Activated naive CD8-positive, alpha-beta T cell treated with anti-CD3 and anti-CD28 coated beads, Interleukin-2, amount 10 ng/mL, durations not matched to agents 7 days and 5 days (primary cell): ENCODE results near the gene GALNT2. TPM values are rescaled to one million over a fixed set of nuclear protein-coding genes. Genes with fewer than 3 reads are reported as not detected.

Experiments
- ATAC-seq: fragments of 150-1000 bp; cut with Tn5 transposase; one replicate; pipeline ENCODE4 v1.10.0; 2021; ENCODE audit warnings: low read depth, moderate library complexity
- POLR2A ChIA-PET: fragments of 350-600 bp; sonication (Branson Sonifier 250); formaldehyde crosslinking; loops from one replicate; lab custom pipeline; 2021; ENCODE audit warnings: antibody characterized with exemption; lab: Charles Lee
- DNase-seq: peaks from one replicate; pipeline ENCODE4 v3.0.0; 2021
- H3K27ac Mint-ChIP-seq: one replicate; pipeline ENCODE4 v1.8.0; 2022; ENCODE audit warnings: mild to moderate bottlenecking, mixed read lengths
- H3K27me3 Mint-ChIP-seq: one replicate; pipeline ENCODE4 v1.8.0; 2022; ENCODE audit warnings: mild to moderate bottlenecking, moderate library complexity, mixed read lengths
- H3K36me3 Mint-ChIP-seq: one replicate; pipeline ENCODE4 v1.8.0; 2021; ENCODE audit warnings: mild to moderate bottlenecking, mixed read lengths
- H3K4me1 Mint-ChIP-seq: one replicate; pipeline ENCODE4 v1.8.0; 2021; ENCODE audit warnings: mixed read lengths
- H3K4me3 Mint-ChIP-seq: one replicate; pipeline ENCODE4 v1.8.0; 2022; ENCODE audit warnings: mild to moderate bottlenecking, moderate library complexity, mixed read lengths
- H3K9me3 Mint-ChIP-seq: one replicate; pipeline ENCODE4 v1.8.0; 2021; ENCODE audit warnings: mixed read lengths
- total RNA-seq, 2 experiments: library from RNA; stranded (reverse); gene quantifications; one replicate each; pipeline ENCODE4 v1.2.3, GENCODE V29; 2021

Gene GALNT2
- total RNA-seq, 2 experiments from 2014 or later = 25.3 to 29.0 TPM

- peaks cover 10% of the 10 kb centered on the region for H3K4me1 Mint-ChIP-seq
- no peaks in the 10 kb centered on the region for H3K9me3 Mint-ChIP-seq
- H3K27ac Mint-ChIP-seq = peak overlapping the region; percentile 32
- H3K36me3 Mint-ChIP-seq = no peaks in the 10 kb centered on the region
- no peaks in the 10 kb centered on the region for H3K27me3 Mint-ChIP-seq
- DNase-seq (no peak), ATAC-seq (peak; percentile 63)
- no peak overlapping the region for H3K4me3 Mint-ChIP-seq
- POLR2A ChIA-PET = no interaction called here
Observed at GRCh38 chr1:230194525-230194924, 127.5 kb downstream of the GALNT2 start.

- no peaks in the 10 kb centered on the region for H3K36me3 Mint-ChIP-seq
- H3K9me3 Mint-ChIP-seq = no peaks in the 10 kb centered on the region
- H3K4me3 Mint-ChIP-seq = no peak overlapping the region
- POLR2A ChIA-PET = no interaction called here
- H3K27me3 Mint-ChIP-seq = no peaks in the 10 kb centered on the region
- DNase-seq (no peak), ATAC-seq (no peak)
- no peak overlapping the region for H3K27ac Mint-ChIP-seq
- peaks cover 10% of the 10 kb centered on the region for H3K4me1 Mint-ChIP-seq
Observed at GRCh38 chr1:230195199-230195598, 128.2 kb downstream of the GALNT2 start.

GRCh38 chr1:230196077-230196476, 129.0 kb downstream of the GALNT2 start:
- DNase-seq (no peak), ATAC-seq (no peak)
- POLR2A ChIA-PET = no interaction called here
- H3K4me1 Mint-ChIP-seq = peaks cover 12% of the 10 kb centered on the region
- H3K36me3 Mint-ChIP-seq = no peaks in the 10 kb centered on the region
- H3K27me3 Mint-ChIP-seq = no peaks in the 10 kb centered on the region
- H3K9me3 Mint-ChIP-seq = no peaks in the 10 kb centered on the region
- H3K4me3 Mint-ChIP-seq = no peak overlapping the region
- H3K27ac Mint-ChIP-seq = no peak overlapping the region

- no peaks in the 10 kb centered on the region for H3K27me3 Mint-ChIP-seq
- peaks cover 16% of the 10 kb centered on the region for H3K4me1 Mint-ChIP-seq
- no peaks in the 10 kb centered on the region for H3K9me3 Mint-ChIP-seq
- no peak overlapping the region for H3K27ac Mint-ChIP-seq
- DNase-seq = no peak
- POLR2A ChIA-PET = no interaction called here
- no peaks in the 10 kb centered on the region for H3K36me3 Mint-ChIP-seq
- ATAC-seq = no peak
- no peak overlapping the region for H3K4me3 Mint-ChIP-seq
Observed at GRCh38 chr1:230197644-230198567, 130.9 kb downstream of the GALNT2 start.

- H3K27ac Mint-ChIP-seq = no peak overlapping the region
Observed at GRCh38 chr1:230199034-230199433, 132.0 kb downstream of the GALNT2 start.

GRCh38 chr1:230199554-230199953, 132.5 kb downstream of the GALNT2 start:
- Mint-ChIP-seq H3K9me3 (no peaks in the 10 kb centered on the region), H3K27me3 (no peaks in the 10 kb centered on the region), H3K27ac (no peak overlapping the region), H3K4me1 (peaks cover 13% of the 10 kb centered on the region), H3K4me3 (no peak overlapping the region), H3K36me3 (peaks cover 3% of the 10 kb centered on the region)
- POLR2A ChIA-PET = no interaction called here
- ATAC-seq (no peak), DNase-seq (no peak)

More at GRCh38 chr1:230199034-230199433, 132.0 kb downstream of the GALNT2 start:
- H3K4me1 Mint-ChIP-seq = peaks cover 14% of the 10 kb centered on the region
- no peaks in the 10 kb centered on the region for H3K27me3 Mint-ChIP-seq
- H3K4me3 Mint-ChIP-seq = no peak overlapping the region
- POLR2A ChIA-PET = no interaction called here
- peaks cover 3% of the 10 kb centered on the region for H3K36me3 Mint-ChIP-seq
- ATAC-seq = no peak
- H3K9me3 Mint-ChIP-seq = no peaks in the 10 kb centered on the region
- no peak for DNase-seq

- POLR2A ChIA-PET = no interaction called here
- peaks cover 10% of the 10 kb centered on the region for H3K4me1 Mint-ChIP-seq
- H3K4me3 Mint-ChIP-seq = no peak overlapping the region
- no peak for DNase-seq
- H3K9me3 Mint-ChIP-seq = no peaks in the 10 kb centered on the region
- no peak for ATAC-seq
- H3K36me3 Mint-ChIP-seq = peaks cover 6% of the 10 kb centered on the region
- H3K27ac Mint-ChIP-seq = no peak overlapping the region
- no peaks in the 10 kb centered on the region for H3K27me3 Mint-ChIP-seq
Observed at GRCh38 chr1:230200276-230200675, 133.2 kb downstream of the GALNT2 start.

- Mint-ChIP-seq H3K27me3 (no peaks in the 10 kb centered on the region), H3K4me1 (peaks cover 9% of the 10 kb centered on the region), H3K36me3 (peaks cover 8% of the 10 kb centered on the region), H3K9me3 (no peaks in the 10 kb centered on the region), H3K27ac (no peak overlapping the region), H3K4me3 (no peak overlapping the region)
- no peak for ATAC-seq
- POLR2A ChIA-PET = no interaction called here
- no peak for DNase-seq
Observed at GRCh38 chr1:230201445-230201844, 134.4 kb downstream of the GALNT2 start.

- H3K27me3 Mint-ChIP-seq = no peaks in the 10 kb centered on the region
- ATAC-seq (no peak), DNase-seq (no peak)
- no peak overlapping the region for H3K4me3 Mint-ChIP-seq
- H3K4me1 Mint-ChIP-seq = peaks cover 22% of the 10 kb centered on the region
- no peaks in the 10 kb centered on the region for H3K9me3 Mint-ChIP-seq
- POLR2A ChIA-PET = no interaction called here
- no peak overlapping the region for H3K27ac Mint-ChIP-seq
- H3K36me3 Mint-ChIP-seq = peaks cover 9% of the 10 kb centered on the region
Observed at GRCh38 chr1:230204842-230205241, 137.8 kb downstream of the GALNT2 start.

GRCh38 chr1:230205719-230206198, 138.7 kb downstream of the GALNT2 start:
- Mint-ChIP-seq H3K4me3 (no peak overlapping the region), H3K36me3 (peaks cover 11% of the 10 kb centered on the region), H3K27me3 (no peaks in the 10 kb centered on the region), H3K4me1 (peaks cover 23% of the 10 kb centered on the region), H3K27ac (no peak overlapping the region), H3K9me3 (no peaks in the 10 kb centered on the region)
- ATAC-seq (no peak), DNase-seq (no peak)
- POLR2A ChIA-PET = interaction anchor here (0.7 kb wide), 1 partner anchor 26 kb away, joined by 4 read pairs; no protein-coding TSS in a partner anchor

- Mint-ChIP-seq H3K4me3 (no peak overlapping the region), H3K36me3 (peaks cover 12% of the 10 kb centered on the region), H3K4me1 (peaks cover 24% of the 10 kb centered on the region), H3K27ac (no peak overlapping the region), H3K9me3 (no peaks in the 10 kb centered on the region), H3K27me3 (no peaks in the 10 kb centered on the region)
- POLR2A ChIA-PET = interaction anchor here (0.7 kb wide), 1 partner anchor 26 kb away, joined by 4 read pairs; no protein-coding TSS in a partner anchor
- no peak for ATAC-seq
- no peak for DNase-seq
Observed at GRCh38 chr1:230206207-230206606, 139.2 kb downstream of the GALNT2 start.

- no peaks in the 10 kb centered on the region for H3K27me3 Mint-ChIP-seq
Observed at GRCh38 chr1:230206976-230207375, 139.9 kb downstream of the GALNT2 start.

GRCh38 chr1:230207598-230207997, 140.6 kb downstream of the GALNT2 start:
- Mint-ChIP-seq H3K27ac (no peak overlapping the region), H3K36me3 (peaks cover 12% of the 10 kb centered on the region), H3K4me1 (peaks cover 28% of the 10 kb centered on the region), H3K27me3 (no peaks in the 10 kb centered on the region), H3K4me3 (no peak overlapping the region), H3K9me3 (no peaks in the 10 kb centered on the region)
- ATAC-seq (no peak), DNase-seq (no peak)
- POLR2A ChIA-PET = no interaction called here

More at GRCh38 chr1:230206976-230207375, 139.9 kb downstream of the GALNT2 start:
- H3K9me3 Mint-ChIP-seq = no peaks in the 10 kb centered on the region
- DNase-seq (no peak), ATAC-seq (no peak)
- no peak overlapping the region for H3K27ac Mint-ChIP-seq
- H3K36me3 Mint-ChIP-seq = peaks cover 12% of the 10 kb centered on the region
- peaks cover 26% of the 10 kb centered on the region for H3K4me1 Mint-ChIP-seq
- no peak overlapping the region for H3K4me3 Mint-ChIP-seq
- POLR2A ChIA-PET = no interaction called here
